Stimulated activated naive B cell treated with anti-CD40 and anti-IgM and Interleukin-4, amounts not matched to agents 10 μg/mL and 1 μg/mL and 100 μg/mL, for 72 hours (primary cell): ENCODE data around the gene STAT6.

ENCODE experiments used
- ATAC-seq, 2 donors: fragments of 150-1000 bp; cut with Tn5 transposase; replicated peaks; 2 replicates each; pipeline ENCODE4 v1.10.0; 2021; ENCODE audit warnings: moderate library complexity in 1 of 2
- DNase-seq: peaks from one replicate; pipeline ENCODE4 v3.0.0; 2021
- H3K27ac Mint-ChIP-seq: one replicate; pipeline ENCODE4 v1.8.0; 2022; ENCODE audit warnings: mild to moderate bottlenecking, mixed read lengths
- H3K27me3 Mint-ChIP-seq, 2 donors: one replicate each; pipeline ENCODE4 v1.8.0; 2022; ENCODE audit warnings: mixed read lengths in 2 of 2
- H3K36me3 Mint-ChIP-seq, 2 donors: one replicate each; pipeline ENCODE4 v1.8.0; 2022; ENCODE audit warnings: mixed read lengths in 2 of 2, mild to moderate bottlenecking in 1 of 2
- H3K4me1 Mint-ChIP-seq, 2 donors: one replicate each; pipeline ENCODE4 v1.8.0; 2022; ENCODE audit warnings: mixed read lengths in 2 of 2, mild to moderate bottlenecking in 1 of 2
- H3K4me3 Mint-ChIP-seq, 2 donors: one replicate each; pipeline ENCODE4 v1.8.0; 2022; ENCODE audit warnings: mild to moderate bottlenecking in 2 of 2, mixed read lengths in 2 of 2, moderate library complexity in 1 of 2
- H3K9me3 Mint-ChIP-seq, 2 donors: one replicate each; pipeline ENCODE4 v1.8.0; 2022; ENCODE audit warnings: mixed read lengths in 2 of 2, mild to moderate bottlenecking in 1 of 2

STAT6 gene

DNA sequence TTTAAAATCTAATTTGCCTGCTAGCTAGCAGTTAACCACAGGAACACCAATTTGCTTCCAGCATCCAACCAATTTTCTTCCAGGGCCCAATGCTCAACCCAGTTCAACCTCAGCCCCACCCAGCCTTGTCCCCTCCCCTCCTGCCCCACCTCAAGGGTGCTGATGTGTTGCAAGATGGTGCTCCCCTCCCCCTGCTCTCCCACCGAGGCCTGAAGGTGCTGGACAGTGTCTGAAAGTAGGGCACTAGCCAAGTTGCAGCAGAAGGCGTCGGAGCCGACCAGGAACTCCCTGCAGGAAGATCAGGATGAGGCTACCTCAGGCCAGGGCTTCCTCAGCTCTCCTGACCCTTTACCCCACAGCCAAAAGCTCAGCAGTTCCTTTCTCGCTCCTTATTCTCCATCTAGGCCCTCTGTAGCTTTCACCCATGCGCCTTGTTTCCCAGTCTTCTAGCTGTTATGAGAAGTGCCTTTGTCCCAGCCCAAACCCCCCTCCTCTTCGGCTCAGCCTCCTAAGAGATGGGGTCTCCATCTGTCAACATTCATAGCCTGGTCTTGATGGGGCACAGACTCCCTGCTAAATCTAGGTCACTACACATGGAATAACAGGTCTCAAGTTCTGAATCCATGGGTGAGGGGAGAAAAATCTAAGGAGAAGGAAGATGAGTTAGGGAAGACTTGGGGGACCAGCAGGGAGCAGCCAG is 3.6 kb downstream of the STAT6 start:
- Mint-ChIP-seq H3K4me1 (peaks cover 45 to 82% of the 10 kb centered on the region in 2 donors), H3K4me3 (peak overlapping the region; percentile 73 to 76), H3K27ac (peak overlapping the region; percentile 53), H3K36me3 (peaks cover 52 to 76% of the 10 kb centered on the region in 2 donors), H3K9me3 (no peaks in the 10 kb centered on the region), H3K27me3 (no peaks in the 10 kb centered on the region)
- DNase-seq (no peak), ATAC-seq (no peak)

- DNase-seq, result no peak
- peaks cover 44 to 80% of the 10 kb centered on the region in 2 donors for H3K4me1 Mint-ChIP-seq
- H3K36me3 Mint-ChIP-seq, result peaks cover 61 to 82% of the 10 kb centered on the region in 2 donors
- ATAC-seq, result no peak
- no peaks in the 10 kb centered on the region for H3K9me3 Mint-ChIP-seq
- H3K27ac Mint-ChIP-seq, result peak overlapping the region; percentile 83
- H3K4me3 Mint-ChIP-seq, result no peak overlapping the region
- H3K27me3 Mint-ChIP-seq, result no peaks in the 10 kb centered on the region
Observed at GRCh38 chr12:57106021-57106708, 5.0 kb downstream of the STAT6 start.

GRCh38 chr12:57105011-57105753 is 6.0 kb downstream of the STAT6 start:
- Mint-ChIP-seq H3K9me3 (no peaks in the 10 kb centered on the region), H3K4me1 (peaks cover 45 to 81% of the 10 kb centered on the region in 2 donors), H3K27me3 (no peaks in the 10 kb centered on the region), H3K4me3 (no peak overlapping the region), H3K27ac (peak overlapping the region; percentile 77), H3K36me3 (peaks cover 57 to 77% of the 10 kb centered on the region in 2 donors)
- ATAC-seq, result no peak
- no peak for DNase-seq

- no peaks in the 10 kb centered on the region for H3K27me3 Mint-ChIP-seq
- no peak for DNase-seq
- H3K4me3 Mint-ChIP-seq, result no peak overlapping the region
- ATAC-seq, result no peak
- H3K4me1 Mint-ChIP-seq, result peaks cover 44 to 81% of the 10 kb centered on the region in 2 donors
- H3K27ac Mint-ChIP-seq, result peak overlapping the region; percentile 51
- H3K9me3 Mint-ChIP-seq, result no peaks in the 10 kb centered on the region
- H3K36me3 Mint-ChIP-seq, result peaks cover 57 to 77% of the 10 kb centered on the region in 2 donors
Observed at GRCh38 chr12:57104292-57104910, 6.8 kb downstream of the STAT6 start.

DNA sequence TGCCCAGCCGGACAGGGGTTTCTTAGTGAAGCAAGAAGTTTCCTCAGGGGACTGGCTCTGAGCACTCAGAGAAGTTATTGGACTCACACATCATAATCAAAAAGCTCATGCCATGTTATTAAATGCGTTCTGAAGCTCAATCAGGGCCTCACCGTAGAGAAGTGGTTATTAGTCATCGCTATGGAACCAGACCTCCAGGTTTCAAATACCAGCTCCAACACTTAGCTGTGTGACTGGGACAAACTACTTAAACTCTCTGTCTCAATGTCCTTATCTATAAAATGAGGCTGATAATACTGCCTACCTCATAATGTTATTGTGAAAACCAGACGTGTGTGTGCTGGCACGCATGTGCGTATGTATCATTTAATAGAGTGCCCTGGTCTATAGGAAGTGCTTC is 7.3 kb downstream of the STAT6 start:
- peak overlapping the region; percentile 51 for H3K27ac Mint-ChIP-seq

GRCh38 chr12:57101892-57102695 is 9.1 kb downstream of the STAT6 start:
- Mint-ChIP-seq H3K9me3 (no peaks in the 10 kb centered on the region), H3K27ac (peak overlapping the region; percentile 73), H3K4me3 (no peak overlapping the region), H3K4me1 (peaks cover 41 to 78% of the 10 kb centered on the region in 2 donors), H3K27me3 (no peaks in the 10 kb centered on the region), H3K36me3 (peaks cover 64 to 76% of the 10 kb centered on the region in 2 donors)
- ATAC-seq (peak; percentile 55 to 61), DNase-seq (no peak)

More for the DNA sequence above, 7.3 kb downstream of the STAT6 start:
- DNase-seq (no peak), ATAC-seq (no peak)
- H3K36me3 Mint-ChIP-seq, result peaks cover 61 to 80% of the 10 kb centered on the region in 2 donors
- no peaks in the 10 kb centered on the region for H3K27me3 Mint-ChIP-seq
- H3K4me3 Mint-ChIP-seq, result no peak overlapping the region
- peaks cover 45 to 83% of the 10 kb centered on the region in 2 donors for H3K4me1 Mint-ChIP-seq
- H3K9me3 Mint-ChIP-seq, result no peaks in the 10 kb centered on the region

DNA sequence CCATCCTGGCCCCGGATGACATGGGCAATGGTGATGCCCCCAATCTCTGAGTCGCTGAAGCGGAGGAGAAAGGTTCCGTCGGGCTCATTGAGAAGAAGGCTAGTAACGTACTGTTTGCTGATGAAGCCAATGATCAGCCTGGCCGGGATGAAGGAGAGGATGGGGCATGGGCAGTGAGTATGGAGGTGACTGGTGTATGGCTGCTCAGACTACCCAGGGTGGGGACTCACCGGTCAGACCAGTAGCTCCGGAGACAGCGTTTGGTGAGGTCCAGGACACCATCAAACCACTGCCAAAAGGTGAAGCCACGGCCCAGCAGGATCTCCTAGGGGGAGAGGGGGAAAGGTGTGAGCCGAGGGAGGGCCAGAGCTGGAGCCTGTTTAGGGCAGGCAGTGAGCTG is 11.4 kb downstream of the STAT6 start:
- H3K4me1 Mint-ChIP-seq, result peaks cover 53 to 81% of the 10 kb centered on the region in 2 donors
- peak overlapping the region; percentile 91 for H3K27ac Mint-ChIP-seq
- no peaks in the 10 kb centered on the region for H3K9me3 Mint-ChIP-seq

DNA sequence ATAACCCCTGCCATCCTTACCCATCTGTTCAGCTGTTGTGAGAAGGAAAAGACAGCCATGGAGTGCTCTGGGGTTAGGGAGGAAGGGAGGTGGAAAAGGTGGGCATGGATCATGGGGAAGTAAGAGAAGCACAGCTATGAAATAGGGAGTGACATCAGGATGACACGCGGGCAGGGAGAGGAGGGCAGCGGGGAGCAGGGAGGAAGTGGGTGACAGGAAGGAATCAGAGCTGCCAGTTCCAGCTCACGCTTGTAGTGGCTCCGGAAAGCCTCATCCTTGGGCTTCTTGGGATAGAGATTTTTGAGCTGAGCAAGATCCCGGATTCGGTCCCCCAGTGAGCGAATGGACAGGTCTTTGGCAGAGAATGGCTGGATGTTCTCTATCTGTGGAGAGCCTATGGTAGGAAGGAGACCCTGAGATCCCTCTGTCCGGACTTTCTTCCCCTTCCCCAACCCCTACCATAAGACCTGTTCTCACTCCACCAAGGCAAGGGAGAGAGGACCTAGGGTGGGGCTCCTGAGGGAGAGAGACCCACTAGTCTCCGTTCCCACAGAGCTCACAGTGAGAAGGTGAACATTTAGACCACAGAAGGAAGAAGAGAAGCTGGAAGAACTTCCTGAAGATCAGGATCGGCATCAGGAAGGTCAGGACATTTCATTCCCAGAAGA is 12.0 kb downstream of the STAT6 start:
- H3K4me1 Mint-ChIP-seq, result peaks cover 58 to 81% of the 10 kb centered on the region in 2 donors
- DNase-seq, result no peak
- H3K27ac Mint-ChIP-seq, result peak overlapping the region; percentile 91

More for the DNA sequence above, 11.4 kb downstream of the STAT6 start:
- DNase-seq (no peak), ATAC-seq (no peak)
- H3K36me3 Mint-ChIP-seq, result peaks cover 62 to 75% of the 10 kb centered on the region in 2 donors
- no peaks in the 10 kb centered on the region for H3K27me3 Mint-ChIP-seq
- no peak overlapping the region for H3K4me3 Mint-ChIP-seq

GRCh38 chr12:57098546-57098945 is 12.6 kb downstream of the STAT6 start:
- peaks cover 60 to 81% of the 10 kb centered on the region in 2 donors for H3K4me1 Mint-ChIP-seq
- H3K27ac Mint-ChIP-seq, result peak overlapping the region; percentile 91
- DNase-seq, result no peak
- no peaks in the 10 kb centered on the region for H3K27me3 Mint-ChIP-seq
- peak overlapping the region in 1 of 2 donors; percentile 5 for H3K4me3 Mint-ChIP-seq
- H3K36me3 Mint-ChIP-seq, result peaks cover 57 to 75% of the 10 kb centered on the region in 2 donors
- no peak for ATAC-seq
- H3K9me3 Mint-ChIP-seq, result no peaks in the 10 kb centered on the region

More for the DNA sequence above, 12.0 kb downstream of the STAT6 start:
- no peak for ATAC-seq
- Mint-ChIP-seq H3K27me3 (no peaks in the 10 kb centered on the region), H3K36me3 (peaks cover 56 to 75% of the 10 kb centered on the region in 2 donors), H3K9me3 (no peaks in the 10 kb centered on the region), H3K4me3 (peak overlapping the region in 1 of 2 donors; percentile 5)

GRCh38 chr12:57097554-57097835 is 13.7 kb downstream of the STAT6 start:
- Mint-ChIP-seq H3K36me3 (peaks cover 65 to 81% of the 10 kb centered on the region in 2 donors), H3K4me3 (no peak overlapping the region), H3K9me3 (no peaks in the 10 kb centered on the region), H3K27ac (no peak overlapping the region), H3K4me1 (peaks cover 68 to 84% of the 10 kb centered on the region in 2 donors), H3K27me3 (no peaks in the 10 kb centered on the region)
- DNase-seq (no peak), ATAC-seq (no peak)

GRCh38 chr12:57096748-57097553 is 14.2 kb downstream of the STAT6 start:
- no peaks in the 10 kb centered on the region for H3K27me3 Mint-ChIP-seq
- DNase-seq (no peak), ATAC-seq (no peak)
- peak overlapping the region in 1 of 2 donors; percentile 12 for H3K4me3 Mint-ChIP-seq
- no peaks in the 10 kb centered on the region for H3K9me3 Mint-ChIP-seq
- peaks cover 64 to 81% of the 10 kb centered on the region in 2 donors for H3K36me3 Mint-ChIP-seq
- H3K27ac Mint-ChIP-seq, result peak overlapping the region; percentile 77
- H3K4me1 Mint-ChIP-seq, result peaks cover 65 to 84% of the 10 kb centered on the region in 2 donors

- DNase-seq, result no peak
- Mint-ChIP-seq H3K27ac (peak overlapping the region; percentile 77), H3K4me3 (peak overlapping the region; percentile 3 to 59), H3K4me1 (peaks cover 68 to 85% of the 10 kb centered on the region in 2 donors), H3K27me3 (no peaks in the 10 kb centered on the region), H3K36me3 (peaks cover 65 to 85% of the 10 kb centered on the region in 2 donors), H3K9me3 (no peaks in the 10 kb centered on the region)
- no peak for ATAC-seq
Observed at GRCh38 chr12:57096099-57096572, 15.0 kb downstream of the STAT6 start.
